Stimulated activated CD4-positive, alpha-beta T cell treated with anti-CD3 and anti-CD28 coated beads, Interleukin-15, amount 100 ng/mL, for 48 hours (primary cell): ENCODE results near the gene COL25A1.
"Not testable (repeated sequence)": the region's sequence is repeated elsewhere in the genome, so short reads cannot be mapped to it uniquely, and the experiment has no call there.

Experiments
- DNase-seq, 2 donors: peaks; one replicate each; pipeline ENCODE4 v3.0.0-alpha.2; 2020; ENCODE audit warnings: low read depth in 2 of 2

Gene COL25A1

GRCh38 chr4:109051054-109051453 is 251.4 kb downstream of the COL25A1 start:
- no peak for DNase-seq

- DNase-seq = no peak
Observed at GRCh38 chr4:109049926-109050325, 252.5 kb downstream of the COL25A1 start.

- DNase-seq = no peak
Observed at GRCh38 chr4:109046471-109047201, 255.8 kb downstream of the COL25A1 start.

DNA sequence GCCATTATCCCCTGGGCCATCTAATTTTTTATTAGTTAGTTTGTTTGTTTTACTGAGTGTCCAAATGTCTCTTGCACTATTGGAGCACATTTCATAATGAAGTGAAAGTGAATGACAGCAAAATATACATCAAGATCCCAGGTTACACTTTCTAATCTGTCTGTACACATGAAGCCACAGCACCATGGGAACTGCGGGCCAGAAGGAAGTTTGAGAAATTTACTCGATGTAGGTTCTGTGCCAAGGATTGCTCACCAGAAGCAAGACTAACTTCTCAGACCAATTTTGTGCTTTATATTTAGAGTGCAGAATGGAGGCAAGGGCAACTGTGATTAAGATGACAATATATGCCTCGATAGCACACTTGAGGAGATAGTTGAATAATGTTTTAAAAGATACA is 258.0 kb downstream of the COL25A1 start:
- DNase-seq = no peak

DNA sequence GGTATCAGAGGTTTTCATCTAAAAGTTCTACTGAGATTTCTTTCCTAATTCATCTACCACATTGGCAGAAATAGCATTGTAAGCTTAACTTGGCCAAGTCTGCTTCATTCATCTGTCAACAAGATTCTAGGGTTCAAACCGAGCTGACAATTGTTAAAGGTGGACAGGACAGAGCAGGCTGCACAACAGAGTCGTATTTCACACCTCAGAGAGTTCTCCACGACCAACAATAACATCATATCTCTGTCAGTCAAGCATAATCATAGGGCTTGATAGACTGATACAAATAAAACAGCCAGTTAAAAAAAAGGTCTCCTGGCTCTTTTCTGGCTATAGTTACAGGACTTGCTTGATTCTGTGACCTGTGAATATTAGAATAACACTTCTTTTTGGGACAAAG is 259.2 kb downstream of the COL25A1 start:
- no peak for DNase-seq

DNA sequence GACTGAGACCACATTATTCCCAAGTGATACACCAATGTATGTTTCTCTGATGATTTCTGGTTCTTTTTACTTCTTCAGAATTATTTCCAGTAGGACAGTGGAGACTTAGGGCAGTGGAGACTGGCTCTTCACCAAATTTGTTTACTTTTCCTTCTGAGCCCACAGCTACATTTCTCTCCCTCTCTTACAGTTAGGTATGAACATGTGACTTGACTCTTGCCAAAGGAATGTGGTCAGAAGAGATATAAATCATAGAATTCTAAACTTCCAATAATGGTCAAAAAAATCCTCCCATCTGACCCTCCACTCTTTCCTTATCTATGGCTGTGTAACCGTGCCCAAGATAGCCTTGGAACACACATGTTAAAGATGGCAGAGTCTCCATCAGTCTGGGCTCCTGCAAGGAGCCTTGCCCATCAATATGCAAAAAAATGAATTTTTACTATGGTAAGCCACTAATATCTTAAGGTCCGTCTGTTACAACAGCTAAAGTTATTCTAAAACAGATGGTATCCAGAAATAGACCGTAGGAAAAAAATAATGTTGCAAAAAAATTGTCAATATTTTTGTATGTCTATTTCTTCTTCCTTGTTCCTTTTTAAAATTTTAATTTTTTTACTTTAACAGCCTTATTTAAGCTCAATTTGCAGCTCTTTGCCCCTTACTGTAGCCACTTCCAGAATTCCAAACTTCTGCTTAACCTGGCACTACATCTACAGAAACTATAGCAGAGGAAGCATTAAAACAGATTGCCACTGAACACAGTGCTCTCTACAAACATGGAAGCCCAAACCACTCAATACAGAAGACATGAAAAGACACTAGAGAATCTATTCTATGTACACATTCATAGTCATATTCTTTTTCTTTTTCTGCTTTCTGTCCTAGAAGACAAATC is 260.7 kb downstream of the COL25A1 start:
- DNase-seq = no peak

DNA sequence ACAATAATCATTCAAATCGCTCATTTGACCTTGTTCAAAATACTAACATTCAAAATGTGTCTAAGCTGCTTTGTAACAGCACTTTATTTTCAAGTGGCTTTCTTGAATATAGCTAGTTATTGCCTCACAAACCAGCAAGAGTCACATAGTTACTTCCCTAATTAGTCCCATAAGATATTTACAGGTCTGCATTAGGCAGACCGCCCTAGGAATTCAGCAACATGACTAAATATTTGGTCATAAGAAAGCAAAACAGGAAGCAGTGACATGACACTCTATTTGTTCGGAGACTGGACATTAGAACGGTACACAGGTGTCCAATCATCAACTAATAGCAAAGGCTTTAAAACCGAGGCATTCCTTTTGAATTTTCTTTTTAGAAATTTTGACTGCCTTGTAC is 262.0 kb downstream of the COL25A1 start:
- DNase-seq = no peak

GRCh38 chr4:109037026-109037425 is 265.4 kb downstream of the COL25A1 start:
- no peak for DNase-seq

- no peak for DNase-seq
Observed at GRCh38 chr4:109033993-109034392, 268.5 kb downstream of the COL25A1 start.

- no peak for DNase-seq
Observed at GRCh38 chr4:109032671-109033070, 269.8 kb downstream of the COL25A1 start.

GRCh38 chr4:109029987-109030386 is 272.5 kb downstream of the COL25A1 start:
- no peak for DNase-seq

DNA sequence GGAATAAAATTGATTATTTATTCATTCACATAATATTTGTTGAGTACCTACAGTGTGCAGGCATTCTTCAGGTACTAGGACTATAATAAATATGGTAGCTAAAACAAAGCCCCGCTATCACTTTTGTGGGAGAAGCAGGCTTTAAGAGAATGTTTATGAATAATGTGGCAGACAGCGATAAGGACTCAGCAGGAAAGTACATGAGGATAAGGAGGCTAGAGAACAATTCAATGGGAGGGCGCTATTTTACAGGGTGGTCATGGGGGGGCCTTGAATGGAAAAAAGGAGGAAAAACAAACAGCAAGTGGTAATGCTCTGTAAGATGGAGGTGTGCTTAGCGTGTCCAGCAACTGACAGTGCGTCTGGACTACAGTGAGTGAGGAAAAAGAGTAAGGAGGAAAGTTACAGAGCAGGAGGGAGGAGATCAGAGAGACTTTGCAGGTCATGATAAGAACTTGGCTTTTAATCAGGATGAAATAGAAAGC is 275.4 kb downstream of the COL25A1 start:
- DNase-seq = no peak

DNA sequence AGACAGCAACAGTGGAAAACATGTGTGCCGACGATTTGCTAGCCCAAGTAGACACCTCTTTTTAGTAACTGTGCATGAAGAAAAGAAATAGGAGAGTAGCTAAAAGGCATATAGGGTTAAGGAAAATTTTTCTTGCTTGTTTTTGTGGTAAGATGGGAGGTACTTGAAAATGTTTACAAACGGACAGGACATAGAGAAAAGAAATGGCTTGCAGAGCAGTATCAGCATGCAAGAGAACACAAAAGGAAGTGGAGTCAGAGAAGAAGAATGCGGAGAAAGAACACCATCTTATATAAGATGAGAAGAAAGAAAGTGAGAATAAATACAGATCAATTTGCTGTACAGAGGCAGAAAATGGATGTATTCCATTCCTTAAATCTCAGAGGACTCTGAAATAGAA is 275.9 kb downstream of the COL25A1 start:
- DNase-seq = no peak

DNA sequence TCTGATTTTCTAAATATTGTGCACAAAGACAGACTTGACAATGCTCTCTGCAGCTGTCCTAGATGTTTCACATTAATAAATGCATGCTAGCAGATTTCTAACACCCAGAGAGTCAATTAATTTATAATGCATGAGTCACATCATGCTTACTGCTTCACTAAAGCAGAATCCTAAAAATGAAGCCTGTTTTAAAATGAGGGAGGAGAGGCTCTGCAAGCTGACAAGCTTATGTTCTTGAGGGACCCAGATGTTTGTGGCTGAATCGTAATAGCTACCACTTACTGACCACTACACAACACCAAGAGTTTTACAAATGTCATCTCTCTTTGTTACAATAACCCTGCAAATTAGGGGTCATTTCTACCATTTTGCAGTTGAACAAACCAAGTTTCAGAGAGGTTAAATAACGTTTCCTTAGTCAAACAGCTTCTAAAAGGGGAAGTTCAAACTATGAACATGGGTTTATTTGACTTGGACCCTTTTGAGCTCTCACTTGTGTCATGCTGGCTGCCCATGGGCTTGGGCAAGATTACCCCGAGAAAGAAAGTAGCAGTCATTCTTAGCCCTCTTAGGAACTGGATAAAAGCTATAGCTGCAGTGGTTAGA is 276.9 kb downstream of the COL25A1 start:
- no peak for DNase-seq

GRCh38 chr4:109022961-109023360 is 279.5 kb downstream of the COL25A1 start:
- no peak for DNase-seq

DNA sequence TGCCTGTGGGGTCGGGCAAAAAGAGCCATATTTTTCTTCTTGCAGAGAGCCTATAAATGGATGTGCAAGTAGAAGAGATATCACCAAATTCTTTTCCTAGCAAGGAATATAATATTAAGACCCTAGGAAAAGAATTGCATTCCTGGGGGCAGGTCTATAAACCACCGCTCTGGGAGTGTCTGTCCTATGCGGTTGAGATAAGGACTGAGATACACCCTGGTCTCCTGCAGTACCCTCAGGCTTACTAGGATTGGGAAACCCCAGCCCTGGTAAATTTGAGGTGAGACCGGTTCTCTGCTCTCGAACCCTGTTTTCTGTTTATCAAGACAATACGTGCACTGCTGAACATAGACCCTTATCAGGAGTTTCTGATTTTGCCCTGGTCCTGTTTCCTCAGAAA is 280.8 kb downstream of the COL25A1 start:
- DNase-seq = not testable (repeated sequence)

DNA sequence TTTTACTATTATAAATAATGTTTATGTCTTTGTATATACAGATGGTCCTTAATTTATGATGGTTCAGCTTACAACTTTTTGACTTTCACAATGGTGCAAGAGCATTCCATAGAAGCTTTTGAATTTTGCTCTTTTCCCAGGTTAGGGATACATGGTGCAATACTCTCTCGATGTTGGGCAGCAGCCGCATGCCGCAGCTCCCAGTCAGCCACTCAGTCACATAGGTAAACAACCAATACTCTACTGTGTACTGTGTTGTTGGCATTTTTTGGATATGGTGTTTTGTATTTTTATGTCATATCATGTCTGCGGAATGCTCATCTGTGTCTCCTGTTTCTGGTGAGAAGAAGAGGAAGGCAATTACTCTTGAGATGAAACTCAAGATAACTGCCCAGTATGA is 281.6 kb downstream of the COL25A1 start:
- no peak for DNase-seq

- DNase-seq = no peak
Observed at GRCh38 chr4:109016200-109016599, 286.3 kb downstream of the COL25A1 start.

DNA sequence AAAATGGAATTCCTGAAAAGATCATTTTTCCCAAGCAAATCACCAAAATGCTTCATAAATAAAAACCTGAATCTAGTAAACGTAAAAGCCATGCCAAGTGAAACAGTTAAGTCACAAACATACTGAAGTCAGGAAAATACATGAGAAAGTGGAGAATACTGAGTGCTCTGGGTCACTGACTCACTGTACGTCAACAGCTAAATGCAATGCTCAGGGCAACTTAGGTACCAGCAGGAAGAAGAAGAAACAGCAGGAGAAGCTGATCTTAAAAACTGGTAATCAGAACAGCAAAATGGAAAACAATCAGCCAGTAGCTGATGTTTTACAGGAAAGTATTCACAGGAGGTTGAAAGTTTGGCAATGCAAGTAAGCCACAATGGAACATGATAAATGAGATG is 287.0 kb downstream of the COL25A1 start:
- no peak for DNase-seq

- no peak for DNase-seq
Observed at GRCh38 chr4:109014593-109015412, 287.7 kb downstream of the COL25A1 start.

DNA sequence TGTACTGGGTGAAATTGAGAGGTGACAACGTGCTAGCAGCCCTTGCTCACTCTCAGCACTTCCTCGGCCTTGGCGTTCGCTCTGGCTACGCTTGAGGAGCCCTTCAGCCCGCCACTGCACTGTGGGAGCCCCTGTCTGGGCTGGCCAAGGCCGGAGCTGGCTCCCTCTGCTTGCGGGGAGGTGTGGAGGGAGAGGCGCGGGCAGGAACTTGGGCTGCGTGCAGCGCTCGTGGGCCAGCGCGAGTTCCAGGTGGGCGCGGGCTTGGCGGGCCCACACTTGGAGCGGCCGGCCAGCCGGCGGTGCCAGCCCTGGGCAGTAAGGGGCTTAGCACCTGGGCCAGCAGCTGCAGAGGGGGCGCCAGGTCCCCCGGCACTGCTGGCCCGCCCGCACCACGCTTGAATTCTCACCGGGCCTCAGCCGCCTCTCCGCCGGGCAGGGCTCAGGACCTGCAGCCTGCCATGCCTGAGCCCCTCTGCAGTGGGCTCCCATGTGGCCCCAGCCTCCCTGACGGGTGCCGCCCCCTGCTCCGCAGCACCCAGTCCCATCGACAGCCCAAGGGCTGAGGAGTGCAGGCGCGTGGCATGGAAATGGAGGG is 290.1 kb downstream of the COL25A1 start:
- DNase-seq = no peak
